ENCODE results near the gene CMTM4. TPM values are rescaled to one million over a fixed set of nuclear protein-coding genes. Genes with fewer than 3 reads are reported as not detected.

CMTM4 gene
- total and polyA plus RNA-seq, 2 of the 8 experiments (the other 6 are each of a cell fraction or from before 2014, with no cell fraction given): 35.3 to 51.7 TPM

DNA sequence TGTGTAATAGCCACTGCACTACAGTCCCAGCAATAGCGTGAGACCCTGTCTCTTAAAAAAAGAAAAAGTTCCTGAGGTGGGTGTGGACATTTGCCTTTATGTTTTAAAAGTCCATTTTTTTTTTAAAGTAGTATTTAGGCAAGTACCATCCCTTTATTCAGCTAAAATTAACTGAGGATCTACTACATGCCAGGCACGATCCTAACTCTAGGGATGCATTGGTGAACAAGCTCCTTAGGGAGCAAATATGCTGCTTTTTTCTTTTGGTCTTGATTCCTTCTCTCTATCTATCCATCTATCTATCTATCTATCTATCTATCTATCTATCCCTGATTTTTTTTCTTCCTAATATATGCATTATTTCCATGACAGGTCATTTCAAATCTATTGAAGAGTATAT, 47.4 kb downstream of the CMTM4 start:
- WGBS, 2 experiments (ENCODE audit: extremely low coverage in 1 of 2, insufficient coverage in 1 of 2, insufficient read length in 1 of 2, insufficient replicate concordance in 2 of 2, low coverage in 1 of 2, low lambda C conversion rate in 2 of 2, missing lambda C conversion rate in 1 of 2): 91% methylated on average over 2 of the region's 2 CpGs; no CpG with 5 or more reads in 1 of the 2 experiments
- Histone ChIP-seq H4K91ac (replicated peaks; ENCODE audit: insufficient read length, low read length) (no peak overlapping the region), H2BK5ac (ENCODE audit: low read depth, low read length) (no peak overlapping the region), H3K4ac (replicated peaks; ENCODE audit: insufficient read length, low read depth, low read length) (no peak overlapping the region), H2BK20ac (ENCODE audit: low read length) (no peak overlapping the region), H2BK15ac (ENCODE audit: low read length) (no peak overlapping the region), H2BK120ac (replicated peaks; ENCODE audit: low read depth, low read length) (no peak overlapping the region), H3K4me1 (replicated peaks in 1 of 4; ENCODE audit: control insufficient read depth in 3 of 4, insufficient read depth in 4 of 4, low read length in 3 of 4) (peaks cover 0 to 5% (median 4%) of the 10 kb centered on the region in 4 experiments; a peak in 3 of 7 replicates), H3K23ac (ENCODE audit: insufficient read length) (no peak overlapping the region), H4K8ac (ENCODE audit: extremely low read depth, insufficient read depth, low read length) (no peak overlapping the region), H3K27ac (ENCODE audit: low read depth, low read length) (no peak overlapping the region), H3K23me2 (ENCODE audit: low read depth, low read length) (no peaks in the 10 kb centered on the region), H3K18ac (ENCODE audit: extremely low read depth, low read length) (no peak overlapping the region), H3K27me3 (replicated peaks in 1 of 4; ENCODE audit: control insufficient read depth in 3 of 4, extremely low read depth in 1 of 4, insufficient read depth in 3 of 4, low read length in 3 of 4) (no peaks in the 10 kb centered on the region), H3K79me1 (ENCODE audit: low read depth, low read length) (peaks cover 4% of the 10 kb centered on the region; the same call in 1 of the 2 replicates), H3K4me2 (ENCODE audit: insufficient read depth in 1 of 2, low read depth in 2 of 2, low read length in 2 of 2) (no peak overlapping the region), H3K56ac (replicated peaks; ENCODE audit: insufficient read length, low read depth, low read length) (no peak overlapping the region), H3K36me3 (ENCODE audit: control insufficient read depth in 2 of 4, insufficient read depth in 4 of 4, low read length in 3 of 4) (no peaks in the 10 kb centered on the region), H3K14ac (ENCODE audit: insufficient read length) (no peak overlapping the region), H4K20me1 (replicated peaks in 1 of 2; ENCODE audit: control insufficient read depth in 1 of 2, insufficient read depth in 2 of 2, low read length in 2 of 2) (peaks cover 0 to 7% of the 10 kb centered on the region in 2 experiments), H4K5ac (ENCODE audit: insufficient read length, low read depth, low read length) (no peak overlapping the region), H2AK5ac (ENCODE audit: low read depth, low read length) (no peak overlapping the region), H3K4me3 (ENCODE audit: extremely low read depth in 1 of 4, insufficient read depth in 2 of 4, low read depth in 3 of 4, low read length in 4 of 4) (no peak overlapping the region), H3K9ac (replicated peaks in 1 of 4; ENCODE audit: extremely low read depth in 1 of 4, low read depth in 3 of 4, low read length in 3 of 4) (no peak overlapping the region), H2BK12ac (ENCODE audit: low read depth, low read length) (no peak overlapping the region), H3K79me2 (ENCODE audit: control insufficient read depth in 1 of 2, insufficient read depth in 2 of 2, low read length in 2 of 2) (peaks cover 3 to 13% of the 10 kb centered on the region in 2 experiments; a peak in 2 of 4 replicates), H2AFZ (ENCODE audit: low read length) (no peak overlapping the region), H3K9me3 (ENCODE audit: insufficient read depth in 2 of 2, low read depth in 1 of 2, low read length in 1 of 2) (no peaks in the 10 kb centered on the region)
- ChIA-PET CTCF (ENCODE audit: partially characterized antibody) (interaction anchor here (0.6 to 1.4 kb wide), 4 partner anchors 9 to 65 kb away, joined by 3 to 12 read pairs (median 4); no protein-coding TSS in a partner anchor), POLR2A (ENCODE audit: partially characterized antibody) (no interaction called here)
- no peak for FAIRE-seq
- no peak for DNase-seq (ENCODE audit: low read depth in 1 of 2, low spot score in 2 of 2)
- TF ChIP-seq SAP30 (IDR thresholded peaks at IDR 0.05; ENCODE audit: insufficient read depth, insufficient replicate concordance, low read length) (no peak), JUND (IDR thresholded peaks at IDR 0.05; ENCODE audit: low read length) (no peak), ZNF274 (IDR thresholded peaks at IDR 0.05; ENCODE audit: borderline replicate concordance, extremely low read depth, low read length) (no peak), HDAC2 (IDR thresholded peaks at IDR 0.05; ENCODE audit: borderline replicate concordance in 1 of 2, low read depth in 2 of 2, low read length in 2 of 2) (no peak), GABPA (IDR thresholded peaks at IDR 0.05; ENCODE audit: borderline replicate concordance, insufficient read depth, low read length) (no peak), TEAD4 (IDR thresholded peaks at IDR 0.05; ENCODE audit: low read depth, low read length) (no peak), CTBP2 (IDR thresholded peaks at IDR 0.05; ENCODE audit: borderline replicate concordance, insufficient read depth, insufficient read length, low read length) (no peak), PHF8 (conservative IDR thresholded peaks at IDR 0.05; ENCODE audit: low read depth, low read length) (no peak), TBP (IDR thresholded peaks at IDR 0.05; ENCODE audit: low read depth, low read length) (no peak), KDM1A (IDR thresholded peaks at IDR 0.05; ENCODE audit: borderline replicate concordance, low read length) (no peak), SUZ12 (IDR thresholded peaks at IDR 0.05; ENCODE audit: low read length) (no peak)
- TF ChIP-seq, protein P1, sequence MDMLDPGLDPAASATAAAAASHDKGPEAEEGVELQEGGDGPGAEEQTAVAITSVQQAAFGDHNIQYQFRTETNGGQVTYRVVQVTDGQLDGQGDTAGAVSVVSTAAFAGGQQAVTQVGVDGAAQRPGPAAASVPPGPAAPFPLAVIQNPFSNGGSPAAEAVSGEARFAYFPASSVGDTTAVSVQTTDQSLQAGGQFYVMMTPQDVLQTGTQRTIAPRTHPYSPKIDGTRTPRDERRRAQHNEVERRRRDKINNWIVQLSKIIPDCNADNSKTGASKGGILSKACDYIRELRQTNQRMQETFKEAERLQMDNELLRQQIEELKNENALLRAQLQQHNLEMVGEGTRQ (IDR thresholded peaks at IDR 0.05; ENCODE audit: low read length): no peak

Data from H1 (cell line).